HG03060 (cell line): Measurements from ENCODE around the gene COL6A2.
"Not testable (repeated sequence)": the region's sequence is repeated elsewhere in the genome, so short reads cannot be mapped to it uniquely, and the experiment has no call there.

Experiments used
- ATAC-seq: cut with Tn5 transposase; IDR thresholded peaks from one replicate; pipeline ENCODE4 v1.9.1; 2021; ENCODE audit warnings: low read depth, moderate number of reproducible peaks; ENCODE audit not compliant: unreplicated experiment

The COL6A2 gene

DNA sequence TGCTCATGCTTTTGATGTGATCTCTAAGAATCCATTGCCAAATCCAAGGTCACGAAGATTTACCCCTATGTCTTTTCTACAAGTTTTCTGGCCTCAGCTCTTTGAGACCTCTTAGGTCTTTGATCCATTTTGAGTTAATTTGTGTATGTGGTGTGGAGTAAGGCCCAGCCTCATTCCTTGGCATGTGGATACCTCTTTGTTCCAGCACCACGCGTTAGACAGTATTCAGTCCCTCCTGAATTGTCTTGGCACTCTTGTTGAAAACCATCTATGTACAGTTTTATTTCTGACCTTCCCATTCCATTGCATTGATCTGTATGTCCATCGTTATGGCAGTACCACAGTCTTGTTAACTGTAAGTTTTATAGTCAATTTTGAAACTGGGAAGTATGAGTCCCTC, 65.5 kb downstream of the COL6A2 start:
- ATAC-seq: no peak

DNA sequence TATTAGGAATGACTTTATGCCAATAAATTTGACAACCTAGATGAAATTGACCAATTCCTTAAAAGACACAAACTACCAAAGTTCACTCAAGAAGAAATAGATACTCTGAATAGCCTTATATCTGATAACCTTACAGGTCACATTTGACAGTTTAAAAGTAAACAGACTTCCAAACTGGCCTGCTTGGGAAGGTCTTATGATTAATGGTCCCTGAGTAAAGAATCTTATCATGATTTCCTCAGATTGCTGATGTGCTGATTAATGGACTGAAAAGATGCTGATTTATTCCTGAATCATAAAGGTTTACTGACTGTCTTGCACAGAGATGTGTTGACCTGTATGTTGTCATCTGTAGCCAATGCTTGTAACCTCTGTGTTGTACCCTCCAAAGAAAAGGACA, 67.2 kb downstream of the COL6A2 start:
- no peak for ATAC-seq

DNA sequence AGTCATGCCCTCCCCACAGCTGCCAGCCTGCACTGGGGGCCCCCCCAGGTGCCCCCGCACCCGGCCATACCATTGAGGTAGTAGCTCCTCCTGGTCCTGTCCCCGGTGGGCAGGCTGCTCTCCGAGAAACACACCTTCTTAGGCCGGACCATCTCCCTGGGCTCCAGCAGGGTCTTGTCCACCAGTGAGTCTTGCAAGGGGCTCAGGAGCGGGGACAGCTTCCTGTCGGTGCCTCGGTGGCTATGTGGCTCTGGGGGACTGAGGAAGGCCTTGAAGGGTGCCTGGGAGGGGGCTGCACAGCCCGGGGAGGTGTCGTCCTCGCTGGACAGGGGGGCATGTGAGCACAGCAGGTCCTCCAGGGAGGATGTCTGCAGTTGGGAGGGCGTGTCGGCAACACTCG, 70.3 kb downstream of the COL6A2 start:
- no peak for ATAC-seq

DNA sequence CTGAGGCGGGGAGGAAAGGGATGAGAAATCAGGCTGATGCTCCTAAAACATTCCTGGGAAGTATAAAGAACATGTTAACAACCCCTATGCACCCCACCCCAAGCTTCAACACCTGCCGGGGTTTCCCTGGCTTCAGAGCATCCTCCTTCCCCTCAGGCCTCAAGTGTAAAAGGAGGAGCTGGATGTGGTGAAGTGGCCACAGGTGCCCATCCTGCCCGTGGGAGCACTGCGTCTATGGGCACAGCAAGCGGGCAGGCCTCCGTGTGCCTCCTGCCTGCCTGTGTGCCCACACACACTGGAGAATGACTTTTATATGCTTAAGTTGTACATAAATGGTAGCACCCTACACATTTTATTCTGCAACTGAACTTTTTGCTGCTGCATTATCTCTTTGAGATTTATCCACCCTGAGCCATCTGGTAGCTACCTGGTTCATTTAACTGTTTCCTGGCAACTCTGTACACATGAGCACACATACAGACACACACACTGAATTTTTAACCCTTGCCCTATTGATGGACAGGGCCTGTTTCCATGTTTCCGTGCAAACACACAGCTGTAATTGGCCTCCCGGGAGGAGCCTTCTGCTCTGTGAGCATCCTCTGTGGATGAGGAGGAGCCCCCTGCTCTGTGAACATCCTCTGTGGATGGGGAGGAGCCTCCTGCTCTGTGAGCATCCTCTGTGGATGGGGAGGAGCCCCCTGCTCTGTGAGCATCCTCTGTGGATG, 70.9 kb downstream of the COL6A2 start:
- ATAC-seq: no peak

DNA sequence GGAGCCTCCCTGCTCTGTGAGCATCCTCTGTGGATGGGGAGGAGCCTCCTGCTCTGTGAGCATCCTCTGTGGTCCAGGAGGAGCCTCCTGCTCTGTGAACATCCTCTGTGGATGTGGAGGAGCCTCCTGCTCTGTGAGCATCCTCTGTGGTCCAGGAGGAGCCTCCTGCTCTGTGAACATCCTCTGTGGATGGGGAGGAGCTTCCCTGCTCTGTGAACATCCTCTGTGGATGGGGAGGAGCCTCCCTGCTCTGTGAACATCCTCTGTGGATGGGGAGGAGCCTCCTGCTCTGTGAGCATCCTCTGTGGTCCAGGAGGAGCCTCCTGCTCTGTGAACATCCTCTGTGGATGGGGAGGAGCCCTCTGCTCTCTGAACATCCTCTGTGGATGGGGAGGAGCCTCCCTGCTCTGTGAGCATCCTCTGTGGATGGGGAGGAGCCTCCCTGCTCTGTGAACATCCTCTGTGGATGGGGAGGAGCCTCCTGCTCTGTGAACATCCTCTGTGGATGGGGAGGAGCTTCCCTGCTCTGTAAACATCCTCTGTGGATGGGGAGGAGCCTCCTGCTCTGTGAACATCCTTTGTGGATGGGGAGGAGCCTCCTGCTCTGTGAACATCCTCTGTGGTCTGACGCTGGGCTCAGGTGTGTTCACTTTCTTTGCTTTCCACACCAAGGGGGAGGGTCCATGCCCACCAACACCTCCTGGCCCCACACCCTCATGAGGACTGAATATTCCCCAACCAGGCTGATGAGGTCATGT, 72.7 kb downstream of the COL6A2 start:
- ATAC-seq: not testable (repeated sequence)

DNA sequence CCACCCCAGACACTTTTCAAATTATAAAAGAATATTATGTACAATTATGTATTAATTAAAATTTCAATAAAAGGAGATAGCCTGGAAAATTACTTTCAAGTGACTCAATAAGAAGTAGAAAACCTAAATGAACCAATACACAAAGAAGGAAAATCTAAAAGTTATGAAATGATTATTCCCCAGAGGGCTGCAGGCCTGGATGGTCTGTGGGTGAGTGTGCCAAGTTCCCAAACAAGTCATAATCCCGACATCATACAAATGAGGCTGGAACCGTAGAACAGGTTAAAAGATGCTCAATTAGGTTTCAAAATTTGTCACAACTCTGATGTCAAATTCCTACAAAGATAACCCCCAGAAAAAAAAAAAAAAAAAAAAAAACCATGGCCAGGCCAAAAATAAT, 73.7 kb downstream of the COL6A2 start:
- no peak for ATAC-seq

DNA sequence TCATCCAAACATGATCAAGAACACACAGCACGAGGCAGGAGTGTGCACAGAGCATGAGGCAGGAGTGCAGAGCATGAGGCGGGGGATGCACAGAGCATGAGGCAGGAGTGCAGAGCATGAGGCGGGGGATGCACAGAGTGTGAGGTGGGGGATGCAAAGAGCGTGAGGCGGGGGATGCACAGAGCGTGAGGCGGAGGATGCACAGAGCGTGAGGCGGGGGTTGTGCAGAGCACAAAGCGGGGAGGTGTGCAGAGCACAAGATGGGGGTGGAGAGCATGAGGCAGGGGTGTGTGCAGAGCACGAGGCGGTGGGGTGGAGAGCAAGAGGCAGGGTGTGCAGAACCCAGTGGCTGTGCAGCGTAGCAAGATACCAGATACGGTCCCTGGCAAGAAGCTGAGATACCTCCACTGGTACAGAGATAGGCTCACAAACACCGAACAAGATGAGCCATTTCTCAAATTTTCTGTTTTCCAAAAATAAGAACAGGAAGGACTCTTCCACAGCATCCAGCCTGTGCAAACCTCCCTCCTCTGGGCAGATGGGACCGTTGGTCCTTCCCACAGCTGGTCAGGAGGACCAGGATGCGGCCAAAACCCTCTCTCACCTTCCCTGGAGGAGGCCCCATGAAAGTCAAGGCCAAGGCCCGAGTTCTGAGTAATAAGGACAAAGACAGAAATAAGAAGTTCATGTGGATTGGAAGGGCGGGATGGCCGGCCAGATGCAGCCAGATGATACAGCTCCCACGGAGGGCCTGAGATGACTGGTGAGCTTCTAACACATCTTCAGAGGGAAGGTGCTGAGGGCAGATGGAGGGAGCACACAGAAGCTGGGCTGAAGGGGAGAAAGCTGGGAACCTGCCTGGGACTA, 74.3 kb downstream of the COL6A2 start:
- ATAC-seq: no peak

DNA sequence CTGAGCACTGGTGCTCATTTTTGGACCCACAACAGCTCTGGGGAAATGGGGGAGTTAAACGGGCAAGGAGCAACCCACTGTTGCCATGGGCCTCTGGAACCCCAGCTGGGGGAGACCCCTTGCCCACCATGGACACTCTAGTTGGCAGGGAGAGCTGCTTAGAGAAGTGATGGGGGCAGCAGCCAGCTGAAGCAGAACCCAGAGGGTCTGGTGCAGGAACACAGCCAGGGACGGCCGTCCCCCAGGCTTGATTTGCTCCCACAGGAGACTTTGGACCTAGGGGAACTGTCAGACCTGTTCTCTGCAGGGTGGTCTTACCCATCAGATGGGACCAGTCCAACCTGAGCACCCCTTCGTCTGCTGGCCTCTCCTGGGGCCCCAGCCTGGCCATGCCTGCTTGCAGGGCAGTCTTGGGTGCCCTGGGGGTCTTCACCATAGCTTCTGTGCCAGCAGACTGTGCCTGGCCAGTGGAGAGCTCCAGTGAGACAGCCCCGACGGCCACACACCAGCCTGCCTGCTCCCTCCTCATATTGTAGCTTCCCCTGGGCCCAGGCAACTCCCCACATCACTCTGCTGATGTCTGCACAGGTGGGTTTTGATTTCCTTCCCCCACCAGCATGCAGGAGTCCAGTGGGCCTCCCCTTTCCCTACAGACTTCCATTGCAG, 75.1 kb downstream of the COL6A2 start:
- ATAC-seq: no peak

DNA sequence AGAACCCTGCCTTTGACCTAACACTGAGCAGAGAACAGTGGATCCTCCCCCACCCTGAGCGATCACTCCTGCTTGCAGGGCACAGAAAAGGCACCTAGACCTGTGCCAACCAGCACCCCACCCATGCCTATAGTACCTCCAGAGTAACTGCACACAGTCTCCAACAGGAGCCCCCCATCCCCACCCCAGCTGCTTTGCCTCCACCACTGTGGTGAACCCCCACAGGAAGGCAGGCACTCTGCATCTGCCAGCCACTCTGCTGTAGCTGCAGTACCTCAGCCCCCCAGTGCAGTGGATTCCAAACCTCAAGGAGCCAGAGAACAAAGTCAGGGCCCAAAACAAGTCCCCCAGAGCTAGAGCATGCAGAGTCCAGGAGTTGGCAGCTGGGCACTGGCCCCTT, 75.7 kb downstream of the COL6A2 start:
- no peak for ATAC-seq

DNA sequence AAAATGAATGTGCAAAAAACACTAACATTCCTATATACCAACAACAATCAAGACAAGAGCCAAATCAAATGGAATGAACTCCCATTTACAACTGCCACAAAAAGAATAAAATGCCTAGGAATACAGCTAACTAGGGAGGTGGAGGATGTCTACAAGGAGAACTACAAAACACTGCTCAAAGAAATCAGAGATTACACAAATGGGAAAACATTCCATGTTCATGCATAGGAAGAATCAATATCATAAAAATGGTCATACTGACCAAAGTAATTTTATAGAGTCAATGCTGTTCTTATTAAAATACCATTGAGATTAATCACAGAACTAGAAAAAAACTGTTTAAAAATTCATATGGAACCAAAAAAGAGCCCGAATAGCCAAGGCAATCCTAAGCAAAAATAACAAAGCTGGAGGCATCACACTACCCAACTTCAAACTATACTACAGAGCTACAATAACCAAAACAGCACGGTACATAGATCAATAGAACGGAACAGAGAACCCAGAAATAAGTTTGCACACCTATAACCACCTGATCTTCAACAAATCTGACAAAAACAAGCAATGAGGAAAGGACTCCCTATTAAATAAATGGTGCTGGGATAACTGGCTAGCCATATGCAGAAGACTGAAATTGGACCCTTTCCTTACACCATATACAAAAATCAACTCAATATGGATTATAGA, 78.7 kb downstream of the COL6A2 start:
- ATAC-seq: not testable (repeated sequence)

DNA sequence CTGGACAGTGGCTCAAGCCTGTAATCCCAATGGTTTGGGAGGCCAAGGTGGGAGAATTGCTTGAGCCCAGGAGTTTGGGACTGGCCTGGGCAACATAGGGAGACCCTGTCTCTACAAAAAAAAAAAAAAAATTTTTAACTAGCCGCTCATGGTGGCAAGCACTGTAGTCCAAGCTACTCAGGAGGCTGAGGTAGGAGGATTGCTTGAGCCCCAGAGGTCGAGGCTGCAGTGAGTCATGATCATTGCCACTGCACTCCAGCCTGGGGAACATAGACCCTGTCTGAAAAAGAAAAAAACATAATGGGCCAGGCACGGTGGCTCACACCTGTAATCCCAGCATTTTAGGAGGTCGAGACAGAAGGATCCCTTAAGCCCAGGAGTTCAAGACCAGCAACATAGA, 81.0 kb downstream of the COL6A2 start:
- ATAC-seq: no peak
